ENCODE data around the gene PDLIM5.

PDLIM5 gene

DNA sequence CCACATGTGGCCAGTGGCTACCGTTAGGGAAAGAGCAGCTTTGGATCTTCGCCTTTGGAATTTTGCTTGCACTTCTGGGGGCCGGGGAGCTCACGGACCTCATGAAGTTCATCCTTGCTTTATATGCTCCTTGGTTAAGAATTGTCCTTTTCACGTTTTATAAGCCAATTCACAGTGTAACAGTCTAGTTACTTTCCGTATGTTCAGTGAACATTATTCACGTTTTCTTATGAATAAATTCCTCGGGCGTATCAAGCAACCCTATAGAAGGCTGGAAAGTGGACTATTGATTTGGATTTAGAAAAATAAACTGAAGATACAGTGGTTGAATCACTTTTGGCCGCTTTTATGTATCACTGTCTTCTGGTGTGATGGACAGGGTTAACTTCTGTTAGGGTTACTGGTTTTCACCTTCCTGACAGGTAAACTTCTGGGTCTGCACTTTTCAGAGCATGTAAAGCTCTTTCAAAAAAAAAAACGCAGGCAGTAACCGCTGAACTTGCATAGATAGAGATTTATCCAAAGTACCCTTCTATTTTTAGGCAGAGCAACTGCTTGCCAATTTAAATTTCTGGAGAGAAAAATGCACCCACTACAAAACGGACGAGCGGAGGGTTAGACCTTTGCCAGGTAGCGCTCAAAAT, 569 bp upstream of the PDLIM5 start:
- peak; percentile 1 for ATAC-seq
- no peak for TF ChIP-seq TCF4 (CRISPR knock-in tag; IDR thresholded peaks at IDR 0.05; ENCODE audit: borderline replicate concordance)
- TF ChIP-seq CSDC2 (CRISPR knock-in tag; IDR thresholded peaks at IDR 0.05) = no peak
- no peak for TF ChIP-seq BACH2 (CRISPR knock-in tag; IDR thresholded peaks at IDR 0.05; ENCODE audit: borderline replicate concordance)
- no peak for TF ChIP-seq RARB (CRISPR knock-in tag; IDR thresholded peaks at IDR 0.05)
- no peak for TF ChIP-seq ESRRG (CRISPR knock-in tag; IDR thresholded peaks at IDR 0.05)
- TF ChIP-seq, protein P1, sequence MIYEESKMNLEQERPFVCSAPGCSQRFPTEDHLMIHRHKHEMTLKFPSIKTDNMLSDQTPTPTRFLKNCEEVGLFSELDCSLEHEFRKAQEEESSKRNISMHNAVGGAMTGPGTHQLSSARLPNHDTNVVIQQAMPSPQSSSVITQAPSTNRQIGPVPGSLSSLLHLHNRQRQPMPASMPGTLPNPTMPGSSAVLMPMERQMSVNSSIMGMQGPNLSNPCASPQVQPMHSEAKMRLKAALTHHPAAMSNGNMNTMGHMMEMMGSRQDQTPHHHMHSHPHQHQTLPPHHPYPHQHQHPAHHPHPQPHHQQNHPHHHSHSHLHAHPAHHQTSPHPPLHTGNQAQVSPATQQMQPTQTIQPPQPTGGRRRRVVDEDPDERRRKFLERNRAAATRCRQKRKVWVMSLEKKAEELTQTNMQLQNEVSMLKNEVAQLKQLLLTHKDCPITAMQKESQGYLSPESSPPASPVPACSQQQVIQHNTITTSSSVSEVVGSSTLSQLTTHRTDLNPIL (CRISPR knock-in tag; IDR thresholded peaks at IDR 0.05; ENCODE audit: low read depth) = no peak
- TF ChIP-seq OSR1 (CRISPR knock-in tag; IDR thresholded peaks at IDR 0.05) = no peak
- no peak for TF ChIP-seq SNAI2 (CRISPR knock-in tag; IDR thresholded peaks at IDR 0.05)
- TF ChIP-seq, protein P2, sequence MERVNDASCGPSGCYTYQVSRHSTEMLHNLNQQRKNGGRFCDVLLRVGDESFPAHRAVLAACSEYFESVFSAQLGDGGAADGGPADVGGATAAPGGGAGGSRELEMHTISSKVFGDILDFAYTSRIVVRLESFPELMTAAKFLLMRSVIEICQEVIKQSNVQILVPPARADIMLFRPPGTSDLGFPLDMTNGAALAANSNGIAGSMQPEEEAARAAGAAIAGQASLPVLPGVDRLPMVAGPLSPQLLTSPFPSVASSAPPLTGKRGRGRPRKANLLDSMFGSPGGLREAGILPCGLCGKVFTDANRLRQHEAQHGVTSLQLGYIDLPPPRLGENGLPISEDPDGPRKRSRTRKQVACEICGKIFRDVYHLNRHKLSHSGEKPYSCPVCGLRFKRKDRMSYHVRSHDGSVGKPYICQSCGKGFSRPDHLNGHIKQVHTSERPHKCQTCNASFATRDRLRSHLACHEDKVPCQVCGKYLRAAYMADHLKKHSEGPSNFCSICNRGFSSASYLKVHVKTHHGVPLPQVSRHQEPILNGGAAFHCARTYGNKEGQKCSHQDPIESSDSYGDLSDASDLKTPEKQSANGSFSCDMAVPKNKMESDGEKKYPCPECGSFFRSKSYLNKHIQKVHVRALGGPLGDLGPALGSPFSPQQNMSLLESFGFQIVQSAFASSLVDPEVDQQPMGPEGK (CRISPR knock-in tag; IDR thresholded peaks at IDR 0.05; ENCODE audit: borderline replicate concordance) = no peak
- TF ChIP-seq, protein P3, sequence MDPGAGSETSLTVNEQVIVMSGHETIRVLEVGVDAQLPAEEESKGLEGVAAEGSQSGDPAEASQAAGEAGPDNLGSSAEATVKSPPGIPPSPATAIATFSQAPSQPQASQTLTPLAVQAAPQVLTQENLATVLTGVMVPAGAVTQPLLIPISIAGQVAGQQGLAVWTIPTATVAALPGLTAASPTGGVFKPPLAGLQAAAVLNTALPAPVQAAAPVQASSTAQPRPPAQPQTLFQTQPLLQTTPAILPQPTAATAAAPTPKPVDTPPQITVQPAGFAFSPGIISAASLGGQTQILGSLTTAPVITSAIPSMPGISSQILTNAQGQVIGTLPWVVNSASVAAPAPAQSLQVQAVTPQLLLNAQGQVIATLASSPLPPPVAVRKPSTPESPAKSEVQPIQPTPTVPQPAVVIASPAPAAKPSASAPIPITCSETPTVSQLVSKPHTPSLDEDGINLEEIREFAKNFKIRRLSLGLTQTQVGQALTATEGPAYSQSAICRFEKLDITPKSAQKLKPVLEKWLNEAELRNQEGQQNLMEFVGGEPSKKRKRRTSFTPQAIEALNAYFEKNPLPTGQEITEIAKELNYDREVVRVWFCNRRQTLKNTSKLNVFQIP (CRISPR knock-in tag; IDR thresholded peaks at IDR 0.05; ENCODE audit: borderline replicate concordance, low read depth) = no peak
- no peak for TF ChIP-seq ARNTL (CRISPR knock-in tag; IDR thresholded peaks at IDR 0.05; ENCODE audit: borderline replicate concordance, low read depth)
- TF ChIP-seq GLIS3 (CRISPR knock-in tag; IDR thresholded peaks at IDR 0.05) = no peak
- TF ChIP-seq ZC3H10 (CRISPR knock-in tag; IDR thresholded peaks at IDR 0.05) = no peak
- TF ChIP-seq ZFP30 (CRISPR knock-in tag; IDR thresholded peaks at IDR 0.05) = no peak
- no peak for TF ChIP-seq ZNF8 (CRISPR knock-in tag; IDR thresholded peaks at IDR 0.05)
- TF ChIP-seq ISL1 (CRISPR knock-in tag; IDR thresholded peaks at IDR 0.05) = no peak
- TF ChIP-seq ZNF70 (CRISPR knock-in tag; IDR thresholded peaks at IDR 0.05) = no peak
- TF ChIP-seq TOX (CRISPR knock-in tag; IDR thresholded peaks at IDR 0.05; ENCODE audit: borderline replicate concordance) = no peak

DNA sequence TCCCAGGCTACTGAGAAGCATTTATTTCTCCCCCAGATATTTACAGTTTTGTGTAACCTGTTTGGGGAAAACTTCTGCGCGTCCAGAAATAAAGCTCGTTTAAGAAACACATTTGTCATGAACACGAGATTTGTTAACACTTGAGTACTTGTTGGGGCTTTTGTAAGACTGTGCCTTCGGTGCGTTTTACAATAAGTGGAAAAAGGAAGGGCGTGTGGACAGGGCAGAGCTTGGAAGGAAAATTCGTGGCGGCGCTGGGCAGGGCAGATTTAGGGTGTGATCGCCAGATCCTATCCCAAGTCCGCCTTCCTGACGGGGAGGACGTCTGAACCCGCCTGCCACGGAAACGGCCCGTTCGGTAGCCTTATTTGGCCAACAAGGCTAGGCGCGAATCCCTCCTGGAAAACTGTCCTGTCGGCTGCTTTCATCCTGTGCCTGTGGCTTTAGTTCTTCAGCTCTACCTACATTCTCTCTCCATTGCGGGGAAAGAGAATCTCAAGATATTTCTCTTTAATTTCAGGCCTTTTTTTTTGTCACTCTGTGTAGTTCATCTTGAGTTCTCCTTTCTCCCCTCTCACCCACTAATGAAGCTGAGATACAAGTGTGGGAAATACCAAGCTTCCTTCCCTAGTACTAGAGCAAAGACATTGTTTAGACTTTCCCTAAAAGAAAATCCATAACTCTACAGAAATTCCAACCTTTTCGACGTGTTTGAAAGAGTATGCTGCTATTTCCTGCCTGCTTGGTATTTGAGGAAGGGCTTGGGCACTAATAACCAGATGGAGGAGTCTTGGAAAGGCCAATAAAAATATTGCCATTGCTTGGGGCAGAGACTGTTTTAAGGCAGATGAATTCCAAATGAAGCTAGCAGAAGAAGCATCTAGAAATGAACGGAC, 982 bp downstream of the PDLIM5 start:
- peak; percentile 82 for ATAC-seq
- no peak for TF ChIP-seq ZNF565 (CRISPR knock-in tag; conservative IDR thresholded peaks at IDR 0.05; ENCODE audit: low read depth)
- TF ChIP-seq RARB (CRISPR knock-in tag; IDR thresholded peaks at IDR 0.05) = no peak
- no peak for TF ChIP-seq ZFP30 (CRISPR knock-in tag; IDR thresholded peaks at IDR 0.05)
- TF ChIP-seq TCF4 (CRISPR knock-in tag; IDR thresholded peaks at IDR 0.05; ENCODE audit: borderline replicate concordance) = no peak
- no peak for TF ChIP-seq ZNF70 (CRISPR knock-in tag; IDR thresholded peaks at IDR 0.05)
- TF ChIP-seq BACH2 (CRISPR knock-in tag; IDR thresholded peaks at IDR 0.05; ENCODE audit: borderline replicate concordance) = no peak
- no peak for TF ChIP-seq TOX (CRISPR knock-in tag; IDR thresholded peaks at IDR 0.05; ENCODE audit: borderline replicate concordance)
- TF ChIP-seq OSR1 (CRISPR knock-in tag; IDR thresholded peaks at IDR 0.05) = no peak
- TF ChIP-seq, protein P3 (CRISPR knock-in tag; IDR thresholded peaks at IDR 0.05; ENCODE audit: borderline replicate concordance, low read depth) = no peak
- TF ChIP-seq ZC3H10 (CRISPR knock-in tag; IDR thresholded peaks at IDR 0.05) = no peak

DNA sequence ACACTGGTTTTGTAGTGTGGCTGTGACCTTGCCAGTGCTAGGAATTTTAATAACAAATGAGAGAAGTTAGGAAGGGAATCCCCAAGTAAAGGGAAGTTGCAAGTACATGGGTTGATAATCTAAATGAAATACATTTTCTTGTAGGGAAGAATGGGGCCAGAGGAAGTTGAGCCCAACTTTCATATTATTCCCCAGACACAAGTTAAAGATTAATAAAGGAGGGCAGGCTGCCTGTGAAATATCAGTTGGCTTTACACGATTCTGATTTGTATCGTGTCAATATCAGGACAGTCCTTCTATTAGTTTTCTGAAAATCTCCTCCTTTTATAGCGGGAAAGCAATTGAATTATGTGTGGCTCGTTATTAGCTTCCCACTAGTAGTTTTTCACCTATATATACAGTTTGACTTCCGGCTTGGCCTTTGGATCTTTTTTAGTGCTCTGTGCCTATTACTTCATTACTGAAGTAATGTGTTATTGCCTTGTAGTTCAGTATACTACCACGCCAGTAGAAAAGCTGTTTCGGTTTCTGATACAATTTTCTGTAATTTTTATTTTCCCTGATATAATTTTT, 1.7 kb downstream of the PDLIM5 start:
- ATAC-seq = no peak
- TF ChIP-seq ZFP30 (CRISPR knock-in tag; IDR thresholded peaks at IDR 0.05) = no peak
- no peak for TF ChIP-seq PPARA (CRISPR knock-in tag; IDR thresholded peaks at IDR 0.05; ENCODE audit: borderline replicate concordance)
- TF ChIP-seq ZNF565 (CRISPR knock-in tag; conservative IDR thresholded peaks at IDR 0.05; ENCODE audit: low read depth) = no peak
- TF ChIP-seq ZFP3 (CRISPR knock-in tag; IDR thresholded peaks at IDR 0.05) = no peak
- TF ChIP-seq, protein P1 (CRISPR knock-in tag; IDR thresholded peaks at IDR 0.05; ENCODE audit: low read depth) = no peak
- TF ChIP-seq ARNTL (CRISPR knock-in tag; IDR thresholded peaks at IDR 0.05; ENCODE audit: borderline replicate concordance, low read depth) = no peak
- no peak for TF ChIP-seq ZC3H10 (CRISPR knock-in tag; IDR thresholded peaks at IDR 0.05)
- TF ChIP-seq ZNF8 (CRISPR knock-in tag; IDR thresholded peaks at IDR 0.05) = no peak
- TF ChIP-seq ISL1 (CRISPR knock-in tag; IDR thresholded peaks at IDR 0.05) = no peak
- no peak for TF ChIP-seq TOX (CRISPR knock-in tag; IDR thresholded peaks at IDR 0.05; ENCODE audit: borderline replicate concordance)
- TF ChIP-seq ZNF70 (CRISPR knock-in tag; IDR thresholded peaks at IDR 0.05) = no peak
- no peak for TF ChIP-seq ESRRG (CRISPR knock-in tag; IDR thresholded peaks at IDR 0.05)
- TF ChIP-seq SNAI2 (CRISPR knock-in tag; IDR thresholded peaks at IDR 0.05) = no peak
- TF ChIP-seq RARB (CRISPR knock-in tag; IDR thresholded peaks at IDR 0.05) = no peak

Data from SK-N-SH treated with all-trans-retinoic acid at 6 μM for 48 hours (cell line).